CD4-positive, CD25-positive, alpha-beta regulatory T cell (primary cell): ENCODE measurements around the gene C10orf90. TPM values are rescaled to one million over a fixed set of nuclear protein-coding genes. Genes with fewer than 3 reads are reported as not detected.

Experiments
- ATAC-seq, 2 donors: fragments of 150-1000 bp; cut with Tn5 transposase; one replicate each; pipeline ENCODE4 v1.10.0; 2021; ENCODE audit warnings: low read depth in 2 of 2, moderate number of reproducible peaks in 2 of 2, moderate library complexity in 1 of 2
- DNase-seq, 3 donors: peaks; one replicate each; pipeline versions ENCODE4 v3.0.0 to v3.0.0-alpha.2; 2012 to 2022; ENCODE audit warnings: mixed read lengths in 1 of 3
- H3K27ac ChIP-seq: one replicate; pipeline ENCODE4 v1.7.0; 2013; ENCODE audit warnings: mild to moderate bottlenecking, low read length; ENCODE audit not compliant: insufficient read depth, poor library complexity, severe bottlenecking
- H3K27me3 ChIP-seq: one replicate; pipeline ENCODE4 v1.7.0; 2013; ENCODE audit warnings: low read length; ENCODE audit not compliant: control insufficient read depth, insufficient read depth
- H3K36me3 ChIP-seq: one replicate; pipeline ENCODE4 v1.7.0; 2013; ENCODE audit warnings: mild to moderate bottlenecking, low read length, moderate library complexity; ENCODE audit not compliant: control insufficient read depth, insufficient read depth
- H3K4me1 ChIP-seq: 2 replicates; pipeline ENCODE4 v1.7.0; 2013; ENCODE audit warnings: mild to moderate bottlenecking, low read length; ENCODE audit not compliant: insufficient read depth, control insufficient read depth, poor library complexity, severe bottlenecking
- H3K4me3 ChIP-seq: one replicate; pipeline ENCODE4 v1.7.0; 2013; ENCODE audit warnings: low read depth, mild to moderate bottlenecking, low read length, moderate library complexity
- H3K9me3 ChIP-seq, 2 experiments: 1 replicate in 1 of 2; 2 replicates in 1 of 2; pipeline ENCODE4 v1.7.0; 2013; ENCODE audit warnings: low read length in 2 of 2, mild to moderate bottlenecking in 1 of 2, moderate library complexity in 1 of 2; ENCODE audit not compliant: control insufficient read depth in 2 of 2
- H3K27ac Mint-ChIP-seq, 3 donors: one replicate each; pipeline ENCODE4 v1.8.0; 2020 to 2022; ENCODE audit warnings: mild to moderate bottlenecking in 3 of 3, mixed read lengths in 3 of 3, moderate library complexity in 2 of 3
- H3K27me3 Mint-ChIP-seq: one replicate; pipeline ENCODE4 v1.8.0; 2022; ENCODE audit warnings: mild to moderate bottlenecking, mixed read lengths
- H3K36me3 Mint-ChIP-seq: one replicate; pipeline ENCODE4 v1.8.0; 2020; ENCODE audit warnings: mixed read lengths
- H3K4me1 Mint-ChIP-seq, 4 donors: one replicate each; pipeline ENCODE4 v1.8.0; 2020 to 2022; ENCODE audit warnings: mixed read lengths in 4 of 4, mild to moderate bottlenecking in 1 of 4
- H3K4me3 Mint-ChIP-seq, 4 donors: one replicate each; pipeline ENCODE4 v1.8.0; 2020 to 2022; ENCODE audit warnings: mild to moderate bottlenecking in 4 of 4, mixed read lengths in 4 of 4, moderate library complexity in 3 of 4
- H3K9me3 Mint-ChIP-seq, 7 donors: one replicate each; pipeline ENCODE4 v1.8.0; 2020 to 2022; ENCODE audit warnings: mixed read lengths in 7 of 7, mild to moderate bottlenecking in 3 of 7, moderate library complexity in 2 of 7
- polyA plus RNA-seq, 4 donors: library from polyadenylated mRNA; unstranded; fragments of 300-500 nt; fragmentation: Illumina TruSeq; gene quantifications; one replicate each; pipeline ENCODE4 v1.2.3, GENCODE V29; 2021
- total RNA-seq: library from RNA; stranded (reverse); gene quantifications from one replicate; pipeline ENCODE4 v1.2.3, GENCODE V29; 2022

C10orf90 gene
- total and polyA plus RNA-seq, 5 donors from 2014 or later: not detected

GRCh38 chr10:126434235-126434634 lies 236.3 kb downstream of the C10orf90 start:
- Histone ChIP-seq H3K4me1 (no peaks in the 10 kb centered on the region), H3K27me3 (no peaks in the 10 kb centered on the region), H3K9me3 (no peaks in the 10 kb centered on the region), H3K4me3 (no peak overlapping the region), H3K36me3 (no peaks in the 10 kb centered on the region), H3K27ac (no peak overlapping the region)
- peaks cover 9% of the 10 kb centered on the region for H3K27me3 Mint-ChIP-seq
- peaks cover 0 to 2% (median 0%) of the 10 kb centered on the region in 4 donors for H3K4me1 Mint-ChIP-seq
- H3K4me3 Mint-ChIP-seq: no peak overlapping the region
- H3K9me3 Mint-ChIP-seq: peaks cover 0 to 3% (median 0%) of the 10 kb centered on the region in 7 donors
- ATAC-seq (no peak), DNase-seq (no peak)
- H3K36me3 Mint-ChIP-seq: no peaks in the 10 kb centered on the region
- no peak overlapping the region for H3K27ac Mint-ChIP-seq

GRCh38 chr10:126433351-126433750 lies 237.1 kb downstream of the C10orf90 start:
- H3K4me3 ChIP-seq: no peak overlapping the region
- H3K27me3 ChIP-seq: no peaks in the 10 kb centered on the region
- Mint-ChIP-seq H3K9me3 (peaks cover 0 to 5% (median 0%) of the 10 kb centered on the region in 7 donors), H3K36me3 (no peaks in the 10 kb centered on the region), H3K4me1 (peaks cover 0 to 2% (median 0%) of the 10 kb centered on the region in 4 donors), H3K27me3 (peaks cover 9% of the 10 kb centered on the region), H3K4me3 (no peak overlapping the region), H3K27ac (no peak overlapping the region)
- no peak overlapping the region for H3K27ac ChIP-seq
- ATAC-seq (peak in 1 of 2 donors; percentile 53), DNase-seq (no peak)
- no peaks in the 10 kb centered on the region for H3K36me3 ChIP-seq
- no peaks in the 10 kb centered on the region for H3K4me1 ChIP-seq
- H3K9me3 ChIP-seq: no peaks in the 10 kb centered on the region

- H3K27me3 Mint-ChIP-seq: peaks cover 9% of the 10 kb centered on the region
- no peak for ATAC-seq
Measured at GRCh38 chr10:126432507-126432906, 238.0 kb downstream of the C10orf90 start.

GRCh38 chr10:126431816-126432215 lies 238.7 kb downstream of the C10orf90 start:
- no peaks in the 10 kb centered on the region for H3K36me3 Mint-ChIP-seq
- H3K4me3 Mint-ChIP-seq: no peak overlapping the region
- H3K27ac ChIP-seq: no peak overlapping the region
- H3K4me3 ChIP-seq: no peak overlapping the region
- H3K36me3 ChIP-seq: no peaks in the 10 kb centered on the region
- H3K9me3 Mint-ChIP-seq: peaks cover 0 to 5% (median 0%) of the 10 kb centered on the region in 7 donors
- ATAC-seq: no peak
- H3K9me3 ChIP-seq: no peaks in the 10 kb centered on the region
- no peak overlapping the region for H3K27ac Mint-ChIP-seq
- H3K4me1 ChIP-seq: no peaks in the 10 kb centered on the region
- H3K27me3 Mint-ChIP-seq: peaks cover 7% of the 10 kb centered on the region
- peaks cover 0 to 2% (median 0%) of the 10 kb centered on the region in 4 donors for H3K4me1 Mint-ChIP-seq
- no peak for DNase-seq
- no peaks in the 10 kb centered on the region for H3K27me3 ChIP-seq

More at GRCh38 chr10:126432507-126432906, 238.0 kb downstream of the C10orf90 start:
- H3K27me3 ChIP-seq: no peaks in the 10 kb centered on the region
- H3K36me3 ChIP-seq: no peaks in the 10 kb centered on the region
- H3K4me1 Mint-ChIP-seq: peaks cover 0 to 2% (median 0%) of the 10 kb centered on the region in 4 donors
- H3K4me3 ChIP-seq: no peak overlapping the region
- H3K4me3 Mint-ChIP-seq: no peak overlapping the region
- DNase-seq: no peak
- H3K27ac Mint-ChIP-seq: no peak overlapping the region
- no peak overlapping the region for H3K27ac ChIP-seq
- H3K9me3 ChIP-seq: no peaks in the 10 kb centered on the region
- peaks cover 0 to 5% (median 0%) of the 10 kb centered on the region in 7 donors for H3K9me3 Mint-ChIP-seq
- no peaks in the 10 kb centered on the region for H3K36me3 Mint-ChIP-seq
- H3K4me1 ChIP-seq: no peaks in the 10 kb centered on the region

- DNase-seq: no peak
- no peaks in the 10 kb centered on the region for H3K36me3 Mint-ChIP-seq
- H3K36me3 ChIP-seq: no peaks in the 10 kb centered on the region
- H3K4me3 ChIP-seq: no peak overlapping the region
- no peaks in the 10 kb centered on the region for H3K9me3 ChIP-seq
- peaks cover 0 to 5% (median 3%) of the 10 kb centered on the region in 7 donors for H3K9me3 Mint-ChIP-seq
- H3K4me3 Mint-ChIP-seq: no peak overlapping the region
- ATAC-seq: no peak
- H3K27ac Mint-ChIP-seq: no peak overlapping the region
- H3K27ac ChIP-seq: no peak overlapping the region
- H3K4me1 Mint-ChIP-seq: peaks cover 0 to 4% (median 1%) of the 10 kb centered on the region in 4 donors
- H3K27me3 ChIP-seq: no peaks in the 10 kb centered on the region
- H3K27me3 Mint-ChIP-seq: peaks cover 2% of the 10 kb centered on the region
- no peaks in the 10 kb centered on the region for H3K4me1 ChIP-seq
Measured at GRCh38 chr10:126430512-126430911, 240.0 kb downstream of the C10orf90 start.

GRCh38 chr10:126429275-126429674 lies 241.2 kb downstream of the C10orf90 start:
- Mint-ChIP-seq H3K36me3 (no peaks in the 10 kb centered on the region), H3K27me3 (no peaks in the 10 kb centered on the region), H3K4me1 (peaks cover 0 to 4% (median 1%) of the 10 kb centered on the region in 4 donors), H3K27ac (no peak overlapping the region), H3K4me3 (no peak overlapping the region), H3K9me3 (peaks cover 2 to 12% (median 5%) of the 10 kb centered on the region in 7 donors)
- Histone ChIP-seq H3K27ac (no peak overlapping the region), H3K9me3 (no peaks in the 10 kb centered on the region), H3K27me3 (no peaks in the 10 kb centered on the region), H3K36me3 (no peaks in the 10 kb centered on the region), H3K4me3 (no peak overlapping the region), H3K4me1 (no peaks in the 10 kb centered on the region)
- ATAC-seq: no peak
- DNase-seq: no peak

GRCh38 chr10:126425489-126426065 lies 244.9 kb downstream of the C10orf90 start:
- Mint-ChIP-seq H3K4me1 (peaks cover 0 to 2% (median under 1%) of the 10 kb centered on the region in 4 donors), H3K4me3 (peak overlapping the region in 2 of 4 donors; percentile 62 to 68), H3K27me3 (no peaks in the 10 kb centered on the region), H3K36me3 (no peaks in the 10 kb centered on the region), H3K27ac (no peak overlapping the region), H3K9me3 (peaks cover 0 to 21% (median 7%) of the 10 kb centered on the region in 7 donors)
- DNase-seq (no peak), ATAC-seq (no peak)
- Histone ChIP-seq H3K27me3 (no peaks in the 10 kb centered on the region), H3K4me1 (no peaks in the 10 kb centered on the region), H3K36me3 (no peaks in the 10 kb centered on the region), H3K9me3 (peaks cover 11 to 14% of the 10 kb centered on the region in 2 experiments), H3K27ac (no peak overlapping the region), H3K4me3 (no peak overlapping the region)

- no peak overlapping the region for H3K4me3 Mint-ChIP-seq
- ATAC-seq: no peak
Measured at GRCh38 chr10:126425032-126425431, 245.5 kb downstream of the C10orf90 start.

More at GRCh38 chr10:126425032-126425431, 245.5 kb downstream of the C10orf90 start:
- Histone ChIP-seq H3K4me3 (no peak overlapping the region), H3K27ac (no peak overlapping the region), H3K4me1 (no peaks in the 10 kb centered on the region), H3K27me3 (no peaks in the 10 kb centered on the region), H3K9me3 (peaks cover 11 to 14% of the 10 kb centered on the region in 2 experiments), H3K36me3 (no peaks in the 10 kb centered on the region)
- peaks cover 0 to 2% (median under 1%) of the 10 kb centered on the region in 4 donors for H3K4me1 Mint-ChIP-seq
- peaks cover 0 to 21% (median 7%) of the 10 kb centered on the region in 7 donors for H3K9me3 Mint-ChIP-seq
- DNase-seq: no peak
- H3K36me3 Mint-ChIP-seq: no peaks in the 10 kb centered on the region
- no peaks in the 10 kb centered on the region for H3K27me3 Mint-ChIP-seq
- H3K27ac Mint-ChIP-seq: no peak overlapping the region
